HepG2 (cell line): ENCODE data around the gene JAG1. TPM values are rescaled to one million over a fixed set of nuclear protein-coding genes. Genes with fewer than 3 reads are reported as not detected.

Source experiments
- ARID5B ChIP-seq: IDR thresholded peaks from 2 replicates; pipeline ENCODE4 v1.4.0; 2020; ENCODE audit warnings: mild to moderate bottlenecking, missing genetic modification reagents
- EED ChIP-seq: sonication (generic); formaldehyde crosslinking; IDR thresholded peaks from 2 replicates; pipeline ENCODE4 v1.5.0; 2020; ENCODE audit warnings: mild to moderate bottlenecking, missing genetic modification reagents
- ETV5 ChIP-seq: IDR thresholded peaks from 2 replicates; pipeline ENCODE4 v1.6.1; 2018; ENCODE audit warnings: missing biosample characterization, missing genetic modification reagents, inconsistent platforms, borderline replicate concordance
- KDM4B ChIP-seq: sonication (generic); formaldehyde crosslinking; IDR thresholded peaks from 2 replicates; pipeline ENCODE4 v1.4.0; 2020; ENCODE audit warnings: missing genetic modification reagents
- KIAA2018 ChIP-seq: sonication (generic); formaldehyde crosslinking; IDR thresholded peaks from 2 replicates; pipeline ENCODE4 v1.5.0; 2020; ENCODE audit warnings: mild to moderate bottlenecking, missing genetic modification reagents, borderline replicate concordance
- NR3C1 ChIP-seq: sonication (generic); formaldehyde crosslinking; IDR thresholded peaks from 2 replicates; pipeline ENCODE4 v1.4.0; 2020; ENCODE audit warnings: missing genetic modification reagents
- PAXIP1 ChIP-seq: sonication (generic); formaldehyde crosslinking; conservative IDR thresholded peaks from 2 replicates; pipeline ENCODE4 v1.4.0; 2020; ENCODE audit warnings: mild to moderate bottlenecking, missing genetic modification reagents, moderate library complexity
- POLR2A ChIP-seq, 2 experiments: IDR thresholded peaks; 2 replicates each; pipeline ENCODE4 v1.6.1; 2011; ENCODE audit warnings: low read depth in 2 of 2, low read length in 2 of 2, mild to moderate bottlenecking in 1 of 2, moderate library complexity in 1 of 2; ENCODE audit not compliant: insufficient read depth in 1 of 2
- POLR2G ChIP-seq: fragments of 200-400 bp; formaldehyde crosslinking; IDR thresholded peaks from 2 replicates; pipeline ENCODE4 v1.6.1; 2018; ENCODE audit warnings: mild to moderate bottlenecking, low read depth, low read length, moderate library complexity
- SAP130 ChIP-seq: IDR thresholded peaks from 2 replicates; pipeline ENCODE4 v1.6.1; 2016; ENCODE audit warnings: low read depth
- SP2 ChIP-seq: sonication (generic); formaldehyde crosslinking; IDR thresholded peaks from 2 replicates; pipeline ENCODE4 v1.5.1; 2020; ENCODE audit warnings: mild to moderate bottlenecking, missing genetic modification reagents
- ZNF232 ChIP-seq: sonication (generic); formaldehyde crosslinking; IDR thresholded peaks from 2 replicates; pipeline ENCODE4 v1.4.0; 2020; ENCODE audit warnings: missing genetic modification reagents, borderline replicate concordance
- ZSCAN20 ChIP-seq: sonication (generic); formaldehyde crosslinking; IDR thresholded peaks from 2 replicates; pipeline ENCODE4 v1.4.0; 2020; ENCODE audit warnings: missing genetic modification reagents, mild to moderate bottlenecking, borderline replicate concordance
- polyA plus RNA-seq, 8 experiments: library from polyadenylated mRNA; depleted of rRNA in 3 of 8; stranded (reverse) in 7 of 8; unstranded in 1 of 8; fragments of >200 nt; fragmentation: Illumina TruSeq in 4 of 8; extraction: Trizol in 4 of 8; gene quantifications; 2 replicates each; pipeline versions ENCODE4 v1.2.1 to v1.2.3, GENCODE V29; 2011 to 2016; ENCODE audit warnings: low read depth in 4 of 8, missing spikeins in 1 of 8, mixed read lengths in 1 of 8; ENCODE audit not compliant: insufficient read depth in 1 of 8
- total RNA-seq, 5 experiments: library from RNA; depleted of rRNA; stranded (reverse); fragments of >200 nt; fragmentation: Illumina TruSeq; extraction: Trizol; gene quantifications; 2 replicates each; pipeline ENCODE4 v1.2.3, GENCODE V29; 2016; ENCODE audit warnings: low read depth in 1 of 5

JAG1 gene
- total and polyA plus RNA-seq, 2 of the 13 experiments (the other 11 are each of a cell fraction or from before 2014, with no cell fraction given) = 47.1 to 56.3 TPM

GRCh38 chr20:10670501-10671220 is 3.1 kb downstream of the JAG1 start (continued):
- peak; percentile 54 for TF ChIP-seq POLR2G
- peak in 1 of 2 experiments; percentile 55; a peak in 1 of 4 replicates for TF ChIP-seq POLR2A (IDR thresholded peaks at IDR 0.05; ENCODE audit: insufficient read depth in 1 of 2, low read depth in 2 of 2, low read length in 2 of 2)
- 0 out of 2 replicates have a peak, but pooled peaks have one; percentile 28 for TF ChIP-seq ZNF232
- 0 out of 2 replicates have a peak, but pooled peaks have one; percentile 68 for TF ChIP-seq KDM4B
- no peak for TF ChIP-seq NR3C1
- TF ChIP-seq SP2 = no peak
- peak; percentile 61; the same call in 1 of the 2 replicates for TF ChIP-seq PAXIP1 (CRISPR knock-in tag)
- 0 out of 2 replicates have a peak, but pooled peaks have one; percentile 52 for TF ChIP-seq ARID5B (CRISPR knock-in tag)
- TF ChIP-seq ZSCAN20 (CRISPR knock-in tag) = no peak
- TF ChIP-seq KIAA2018 (CRISPR knock-in tag) = no peak
- 0 out of 2 replicates have a peak, but pooled peaks have one; percentile 66 for TF ChIP-seq EED (CRISPR knock-in tag)
- peak; percentile 70; the same call in 1 of the 2 replicates for TF ChIP-seq ETV5 (CRISPR knock-in tag)
- TF ChIP-seq SAP130 (CRISPR knock-in tag) = peak; percentile 63; the same call in 1 of the 2 replicates
